NCI-H1436 (cell line): Measurements from ENCODE around the gene TCEAL9.
"Not testable (repeated sequence)": the region's sequence is repeated elsewhere in the genome, so short reads cannot be mapped to it uniquely, and the experiment has no call there.

ENCODE experiments used
- DNase-seq: peaks from one replicate; lab custom pipeline; 2025; lab: John Stamatoyannopoulos, UW

TCEAL9 gene

DNA sequence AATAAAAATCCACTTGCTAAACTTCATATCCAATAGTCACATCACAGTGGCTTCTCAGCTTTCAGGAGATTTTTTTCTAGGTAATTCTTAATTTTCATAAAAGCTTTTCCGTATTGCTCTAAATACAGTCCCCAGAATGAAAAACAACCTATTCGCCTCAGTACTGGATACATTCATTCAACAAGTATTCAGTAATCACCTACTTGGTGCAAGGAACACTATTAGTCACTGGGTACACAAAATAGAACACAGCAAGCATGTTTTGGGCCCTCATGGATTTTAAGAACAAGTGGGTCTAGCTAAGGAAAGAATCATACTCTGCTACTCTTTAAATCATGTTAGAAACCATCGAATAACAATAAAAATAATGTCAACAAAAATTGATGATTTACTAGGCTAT, 17.3 kb downstream of the TCEAL9 start:
- no peak for DNase-seq

DNA sequence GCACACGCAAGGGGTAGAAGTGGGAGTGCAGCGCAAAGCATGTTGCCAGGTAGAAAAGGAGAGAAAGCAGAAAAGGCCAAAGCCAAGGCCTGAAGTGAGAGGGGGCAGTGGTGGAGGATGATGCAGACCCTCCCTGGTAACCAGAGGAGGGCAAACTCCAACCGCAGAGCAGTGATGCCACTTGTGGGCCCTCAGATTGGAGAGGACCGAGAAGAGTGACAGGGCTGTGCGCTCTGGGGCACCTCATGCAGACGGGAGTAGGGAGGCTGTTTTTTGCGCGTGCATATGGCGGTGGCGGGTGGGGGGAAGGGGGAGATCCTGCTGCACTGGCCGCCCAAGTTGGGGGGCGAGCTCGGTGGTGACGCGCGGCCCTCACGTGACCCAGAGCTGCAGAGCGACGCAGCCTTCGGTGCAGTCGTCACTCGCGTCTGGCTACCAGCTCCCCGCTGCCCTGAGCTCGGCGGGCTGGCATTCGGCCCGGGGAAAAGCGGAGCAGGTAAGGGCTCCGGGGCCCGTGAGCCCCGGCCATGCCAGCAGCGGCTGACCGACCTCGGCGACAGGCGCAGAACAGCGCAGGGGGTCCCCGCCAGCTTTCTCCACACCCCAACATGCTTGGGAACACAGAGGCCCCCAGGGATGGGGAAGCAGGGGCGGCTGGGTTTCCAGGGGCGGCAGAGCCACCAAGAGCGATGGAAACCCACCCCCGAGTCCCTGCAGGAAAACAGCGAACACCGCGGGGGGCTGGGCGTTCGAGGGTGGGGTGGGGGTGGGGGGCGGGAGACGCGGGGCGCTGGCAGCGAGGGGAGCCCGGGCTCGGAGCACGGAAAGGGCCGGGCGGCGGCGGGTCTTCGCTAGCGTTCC, 20.0 kb downstream of the TCEAL9 start, which contains the start of gene BEX3:
BEX3 (plus strand) TSS at position 421 of the 861 bp plus-strand sequence. CDS start 984 bp downstream, outside the sequence.
- DNase-seq = peak; percentile 60

GRCh38 chrX:103376979-103377324, 20.6 kb downstream of the TCEAL9 start:
- peak; percentile 3 for DNase-seq

DNA sequence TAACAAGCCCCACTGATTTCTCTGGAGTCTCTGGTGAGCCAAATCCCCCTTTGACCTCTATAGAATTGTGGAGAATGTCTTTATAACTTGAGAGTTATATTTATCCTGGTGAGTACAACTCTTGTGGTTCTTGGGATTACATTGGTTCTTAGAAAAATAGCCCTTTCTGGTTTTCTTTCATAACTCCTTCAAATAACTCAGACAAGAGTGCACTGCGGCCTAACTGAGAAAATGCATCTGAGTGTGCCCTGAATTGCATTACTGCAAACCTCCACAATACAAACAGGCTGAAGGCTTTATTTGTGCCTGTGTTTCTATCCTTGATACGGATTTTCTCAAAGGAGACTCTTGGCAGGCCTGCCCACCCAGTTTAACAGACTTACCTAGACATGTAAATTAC, 22.7 kb downstream of the TCEAL9 start:
- no peak for DNase-seq

DNA sequence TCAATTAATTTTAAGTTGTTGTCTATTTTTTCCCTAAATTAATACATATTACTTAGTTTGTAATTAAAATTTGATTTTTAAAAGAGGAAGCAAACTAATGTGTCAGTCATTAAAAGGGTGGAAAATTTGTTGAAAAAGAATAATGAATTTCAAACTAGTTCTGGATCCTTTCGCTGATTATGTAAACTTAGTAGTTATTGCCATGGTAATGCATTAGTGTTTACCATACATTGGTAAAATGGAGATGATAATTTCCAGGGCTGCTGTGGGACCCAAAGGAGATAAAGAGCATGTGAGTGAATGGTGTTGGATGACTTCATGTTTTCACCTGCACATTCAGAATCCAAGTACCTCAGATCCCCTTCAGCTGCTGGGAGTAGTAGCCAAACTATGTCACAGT, 26.6 kb downstream of the TCEAL9 start:
- DNase-seq = no peak

GRCh38 chrX:103384672-103385071, 28.4 kb downstream of the TCEAL9 start:
- no peak for DNase-seq

- DNase-seq = not testable (repeated sequence)
Measured at GRCh38 chrX:103385283-103385830, 29.1 kb downstream of the TCEAL9 start.

- DNase-seq = no peak
Measured at GRCh38 chrX:103386332-103386731, 30.0 kb downstream of the TCEAL9 start.

GRCh38 chrX:103393487-103393886, 37.2 kb downstream of the TCEAL9 start:
- DNase-seq = no peak

GRCh38 chrX:103396186-103396585, 39.9 kb downstream of the TCEAL9 start:
- DNase-seq = no peak

GRCh38 chrX:103396660-103397059, 40.4 kb downstream of the TCEAL9 start:
- no peak for DNase-seq

GRCh38 chrX:103397707-103398106, 41.4 kb downstream of the TCEAL9 start:
- no peak for DNase-seq

DNA sequence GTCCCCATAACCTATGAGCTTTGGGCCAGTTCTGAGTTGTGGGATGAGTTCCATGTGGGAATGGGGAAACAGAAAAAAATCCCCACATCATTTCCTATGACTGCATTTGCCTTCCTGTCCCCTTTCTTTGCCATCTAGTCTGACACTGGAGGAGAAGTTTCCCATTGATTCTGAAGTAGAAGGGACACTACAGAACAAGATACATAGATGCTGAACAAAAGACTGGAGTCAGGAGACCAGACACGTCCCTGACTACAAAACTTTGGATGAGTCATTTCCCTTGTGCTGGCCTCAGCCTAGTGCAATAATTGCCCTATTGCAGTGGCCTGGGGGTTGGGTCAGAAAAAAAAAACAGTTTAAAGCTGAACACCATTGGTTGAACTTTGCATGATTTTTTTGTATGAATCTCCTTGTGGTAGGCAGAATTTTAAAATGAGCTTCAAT, 42.1 kb downstream of the TCEAL9 start:
- no peak for DNase-seq

DNA sequence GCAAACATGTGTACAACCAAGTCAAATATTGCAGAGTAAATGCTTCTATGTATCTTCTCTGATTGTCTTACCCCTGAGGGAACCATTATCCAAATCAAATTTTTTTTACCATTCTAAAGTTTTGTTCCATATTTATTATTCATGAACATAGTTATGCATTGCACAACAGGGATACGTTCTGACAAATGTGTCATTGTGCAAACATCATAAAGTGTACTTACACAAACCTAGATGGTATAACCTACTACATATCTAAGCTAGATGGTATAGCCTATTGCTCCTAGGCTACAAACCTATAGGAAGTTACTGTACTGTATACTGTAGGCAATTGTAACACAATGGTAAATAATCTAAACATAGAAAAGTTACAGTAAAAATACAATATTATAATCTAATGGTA, 43.4 kb downstream of the TCEAL9 start:
- DNase-seq = no peak

DNA sequence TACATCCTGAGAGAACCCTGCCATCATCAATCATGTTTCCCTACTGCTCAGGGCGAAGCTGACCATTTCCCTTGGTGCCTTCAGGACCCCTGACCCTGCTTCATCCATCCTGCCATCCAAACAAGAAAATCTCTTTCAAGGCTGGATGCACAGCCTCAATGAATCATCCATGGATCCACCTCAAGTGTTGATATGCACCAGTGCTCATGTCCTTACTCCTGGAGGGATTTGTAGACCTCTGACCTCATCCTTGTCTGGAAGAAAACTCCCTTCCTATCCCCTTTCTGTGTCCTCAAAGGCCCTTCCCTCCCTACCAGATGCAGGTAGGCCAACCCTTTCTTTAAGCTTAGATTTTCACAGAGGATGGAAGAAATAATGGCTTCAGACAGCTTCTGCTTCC, 44.6 kb downstream of the TCEAL9 start:
- no peak for DNase-seq

DNA sequence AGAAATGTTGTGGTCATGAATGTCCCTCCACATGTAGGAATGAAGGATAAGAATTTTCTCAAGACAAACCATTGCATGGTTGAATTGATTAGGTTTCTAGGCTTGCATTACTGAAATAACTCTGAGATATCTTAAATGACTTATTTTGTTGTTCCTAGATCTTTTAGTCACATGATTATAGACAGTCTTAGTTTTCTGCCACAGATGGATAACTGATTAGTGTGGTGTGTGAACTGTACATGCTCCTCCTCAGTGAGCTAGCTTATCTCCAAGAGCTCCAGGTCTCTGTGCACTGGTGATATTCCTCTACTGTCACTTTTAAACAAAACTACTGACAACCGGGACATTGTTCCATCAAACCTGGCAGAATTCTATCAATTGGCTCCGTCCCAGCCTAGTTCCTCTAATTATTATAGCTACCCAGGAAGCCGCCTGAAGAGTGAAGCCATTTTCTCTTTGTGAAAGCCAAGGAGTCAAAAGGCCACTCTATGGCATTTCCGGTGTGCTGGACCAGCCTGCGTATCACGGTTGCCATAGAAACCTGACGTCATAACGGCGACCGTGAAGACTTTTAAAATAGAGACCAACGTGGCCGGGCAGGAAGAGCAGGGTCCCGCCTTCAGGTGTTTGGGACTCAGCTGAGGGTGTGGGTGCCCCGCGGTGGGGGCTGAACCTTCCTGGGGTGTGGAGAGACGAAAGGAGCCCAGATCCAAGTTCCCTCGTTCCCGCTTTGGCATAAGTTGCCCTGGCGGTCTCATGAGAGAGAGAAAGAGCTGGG, 48.1 kb downstream of the TCEAL9 start:
- DNase-seq = no peak

DNA sequence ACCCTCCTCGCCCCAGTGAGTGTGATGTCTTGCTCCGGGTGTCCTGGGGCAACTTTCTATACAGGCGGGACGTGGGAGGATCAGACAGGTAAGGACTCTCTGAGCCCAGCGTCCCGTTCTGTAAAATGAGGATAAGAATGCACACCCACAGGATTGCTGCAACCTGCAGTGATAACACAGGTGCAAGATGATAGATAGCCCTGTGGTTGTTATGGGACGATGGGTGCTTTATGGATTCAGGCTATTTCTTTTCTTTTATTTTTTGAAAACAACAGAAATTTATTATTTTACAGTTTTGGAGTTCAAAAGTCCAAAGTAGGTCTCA, 48.7 kb downstream of the TCEAL9 start:
- DNase-seq = no peak

DNA sequence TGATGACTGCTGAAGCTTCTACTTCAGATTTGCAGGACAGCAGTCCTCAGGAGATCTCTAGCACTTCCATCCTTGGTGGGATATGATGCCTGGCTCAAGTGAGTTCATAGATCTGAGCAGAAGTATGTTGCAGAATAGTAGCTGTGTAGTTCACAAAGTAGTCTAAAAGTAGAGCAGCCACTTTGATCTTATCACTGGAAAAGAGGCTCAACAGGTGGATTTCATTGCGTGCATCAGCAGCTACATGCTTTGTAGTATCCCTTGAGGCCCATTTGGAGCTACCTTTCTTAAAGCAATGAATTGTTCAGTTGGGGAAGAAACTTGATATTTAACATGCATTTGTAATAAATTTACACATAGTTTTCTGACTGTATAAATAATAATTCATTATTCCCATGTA, 50.0 kb downstream of the TCEAL9 start:
- DNase-seq = no peak

DNA sequence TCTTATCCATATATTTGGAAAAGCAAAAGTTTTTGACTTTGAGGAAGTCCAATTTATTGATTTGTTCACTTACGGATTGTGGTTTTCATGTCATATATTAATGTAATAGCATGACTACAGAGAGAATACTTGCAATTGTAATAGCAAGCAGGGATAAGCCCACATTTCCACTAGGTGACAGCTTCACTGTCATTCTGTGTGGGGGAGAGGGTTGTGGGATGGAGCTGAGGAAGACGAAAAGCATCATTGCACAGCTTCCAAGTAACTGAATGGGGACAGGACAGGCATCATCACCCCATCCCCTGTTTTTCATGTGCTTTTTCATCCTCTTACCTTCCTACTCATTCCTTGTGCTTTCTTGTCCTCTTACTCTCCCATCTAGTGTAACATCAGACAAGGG, 51.5 kb downstream of the TCEAL9 start:
- no peak for DNase-seq
